HG03064 (cell line): ENCODE data around the gene MYH2.

ENCODE experiments used
- ATAC-seq: cut with Tn5 transposase; IDR thresholded peaks from one replicate; pipeline ENCODE4 v1.9.1; 2021; ENCODE audit warnings: low read depth; ENCODE audit not compliant: unreplicated experiment

The MYH2 gene

DNA sequence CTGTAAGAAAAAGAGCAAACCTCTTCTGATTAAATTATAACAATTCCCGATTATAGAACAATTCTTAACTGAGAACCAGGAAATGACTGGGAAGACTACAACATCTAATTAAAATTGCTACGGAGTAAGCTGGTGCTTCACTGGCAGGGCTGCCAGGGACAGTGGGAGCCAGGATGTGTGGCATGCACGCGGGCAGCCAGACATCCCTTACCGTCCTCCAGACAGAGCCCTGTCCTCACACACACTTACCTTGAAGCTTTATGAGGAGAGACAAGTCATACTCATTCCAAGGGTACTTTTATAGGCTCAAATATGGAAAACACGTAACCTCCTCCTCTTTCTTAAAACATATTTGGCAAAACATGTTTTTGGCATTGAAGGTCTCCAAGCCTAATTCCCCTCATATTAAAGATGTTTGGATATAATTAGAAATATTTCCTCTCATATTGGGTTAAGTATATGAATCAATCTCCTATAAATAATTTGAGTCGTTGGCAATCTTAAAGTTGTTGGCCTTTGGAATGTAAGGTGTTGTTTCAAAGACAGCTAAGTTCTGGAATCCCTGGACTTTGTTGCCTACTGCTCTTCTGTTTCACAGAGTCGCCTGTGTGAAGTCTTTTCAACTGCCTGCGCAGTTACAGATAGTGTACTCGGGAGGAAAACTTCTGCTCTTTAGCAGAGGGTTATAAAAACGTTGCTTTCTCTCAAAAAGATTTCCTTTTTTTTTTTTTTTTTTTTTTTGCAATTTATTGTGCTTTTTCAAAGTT is 31.0 kb downstream of the MYH2 start, which contains the start of gene MYH1:
Gene MYH1, minus strand, starts transcription at position 272 of the 767 bp plus-strand sequence. CDS start 1,900 bp downstream, outside the sequence.
- no peak for ATAC-seq

- no peak for ATAC-seq
Observed at GRCh38 chr17:10516638-10517037, 32.8 kb downstream of the MYH2 start.

- no peak for ATAC-seq
Observed at GRCh38 chr17:10516065-10516464, 33.4 kb downstream of the MYH2 start.

GRCh38 chr17:10513299-10514067 is 36.0 kb downstream of the MYH2 start:
- no peak for ATAC-seq

GRCh38 chr17:10512856-10513255 is 36.6 kb downstream of the MYH2 start:
- ATAC-seq = no peak

DNA sequence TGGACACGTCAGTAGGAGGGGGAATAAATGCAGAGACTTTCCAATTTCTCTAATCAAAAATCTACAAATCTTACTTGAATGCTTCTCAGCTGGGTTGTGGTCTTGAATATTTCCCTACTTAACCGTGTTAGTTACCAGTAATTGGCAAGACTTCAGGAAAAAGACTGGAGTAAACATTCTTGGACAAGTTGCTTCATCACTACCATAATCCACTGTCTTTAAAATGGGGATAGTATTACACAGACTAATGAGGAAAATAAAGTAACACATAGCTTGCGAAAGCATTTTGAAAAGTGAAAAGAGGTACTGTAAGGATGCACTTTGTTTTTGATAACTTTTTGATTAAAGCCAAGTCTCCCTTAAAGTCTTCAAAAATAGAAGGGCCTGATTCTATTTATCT is 49.5 kb downstream of the MYH2 start:
- no peak for ATAC-seq

GRCh38 chr17:10492004-10492403 is 57.5 kb downstream of the MYH2 start:
- no peak for ATAC-seq

DNA sequence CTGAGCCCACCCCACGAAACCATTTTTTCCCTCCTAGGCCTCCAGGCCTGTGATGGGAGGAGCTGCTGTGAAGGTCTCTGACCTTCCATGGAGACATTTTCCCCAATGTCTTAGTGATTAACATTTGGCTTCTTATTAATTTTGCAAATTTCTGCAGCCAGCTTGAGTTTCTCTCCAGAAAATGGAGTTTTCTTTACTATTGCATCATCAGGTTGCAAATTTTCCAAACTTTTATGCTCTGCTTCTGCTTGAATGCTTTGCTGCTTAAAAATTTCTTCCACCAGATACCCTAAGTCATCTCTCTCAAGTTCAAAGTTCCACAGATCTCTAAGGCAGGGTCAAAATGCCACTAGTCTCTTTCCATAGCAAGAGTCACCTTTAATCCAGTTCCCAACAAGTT is 67.2 kb downstream of the MYH2 start:
- no peak for ATAC-seq

DNA sequence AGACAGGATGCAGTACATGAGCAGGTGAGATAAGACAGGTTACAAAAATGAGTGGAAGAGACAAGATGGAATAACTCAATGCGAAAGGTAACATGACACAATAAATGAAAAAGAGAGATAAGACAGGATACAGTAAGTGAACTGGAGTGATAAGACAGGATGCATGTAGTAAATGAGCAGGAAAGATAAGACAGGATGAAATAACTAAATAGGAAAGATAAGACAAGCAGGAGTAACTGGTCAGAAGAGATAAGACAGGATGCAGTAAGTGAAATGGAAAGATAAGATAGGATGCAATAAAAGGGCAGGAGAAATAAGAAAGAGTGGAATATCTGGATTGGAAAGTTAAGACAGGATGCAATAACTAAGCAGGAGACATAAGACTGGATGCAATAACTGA is 71.8 kb downstream of the MYH2 start:
- ATAC-seq = no peak

DNA sequence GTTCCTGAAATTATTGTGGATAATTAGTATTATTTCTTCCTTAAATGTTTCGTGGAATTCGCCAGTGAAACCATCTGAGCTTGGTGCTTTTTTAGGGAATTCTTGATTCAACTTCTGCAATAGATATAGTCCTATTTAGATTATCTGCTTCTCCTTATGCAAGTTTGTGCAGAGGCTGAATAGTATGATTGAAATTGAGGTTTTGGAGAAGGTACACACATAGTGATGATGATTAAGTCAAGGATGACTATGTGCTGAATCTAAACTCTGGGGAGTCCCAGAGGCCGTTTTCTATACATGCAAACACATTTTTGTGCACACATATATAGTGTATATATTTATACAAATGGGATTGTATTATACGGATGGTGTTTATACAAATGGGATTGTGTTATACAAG is 74.9 kb downstream of the MYH2 start:
- no peak for ATAC-seq

- ATAC-seq = no peak
Observed at GRCh38 chr17:10471858-10472257, 77.6 kb downstream of the MYH2 start.
